NCI-H1930 (cell line): ENCODE results near the gene PRADC1.

Experiments used
- DNase-seq, 2 experiments: peaks; one replicate each; lab custom pipeline; 2025; lab: John Stamatoyannopoulos, UW

The PRADC1 gene

DNA sequence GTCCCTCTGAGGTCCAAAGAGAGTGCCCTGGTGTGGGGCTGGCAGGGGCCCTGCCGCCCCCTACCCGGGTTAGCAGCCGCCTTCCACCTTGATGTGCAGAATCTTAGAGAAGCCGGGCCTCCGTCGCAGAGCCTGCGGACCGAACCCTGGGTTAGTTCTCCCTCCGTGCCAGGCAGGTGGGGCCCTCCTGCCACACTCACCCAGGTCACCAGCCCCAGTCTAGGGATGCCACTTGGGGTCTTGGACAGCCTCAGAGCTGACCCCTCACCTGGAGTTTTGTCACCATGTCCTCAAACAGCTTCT, 25.8 kb upstream of the PRADC1 start:
- DNase-seq, result no peak

DNA sequence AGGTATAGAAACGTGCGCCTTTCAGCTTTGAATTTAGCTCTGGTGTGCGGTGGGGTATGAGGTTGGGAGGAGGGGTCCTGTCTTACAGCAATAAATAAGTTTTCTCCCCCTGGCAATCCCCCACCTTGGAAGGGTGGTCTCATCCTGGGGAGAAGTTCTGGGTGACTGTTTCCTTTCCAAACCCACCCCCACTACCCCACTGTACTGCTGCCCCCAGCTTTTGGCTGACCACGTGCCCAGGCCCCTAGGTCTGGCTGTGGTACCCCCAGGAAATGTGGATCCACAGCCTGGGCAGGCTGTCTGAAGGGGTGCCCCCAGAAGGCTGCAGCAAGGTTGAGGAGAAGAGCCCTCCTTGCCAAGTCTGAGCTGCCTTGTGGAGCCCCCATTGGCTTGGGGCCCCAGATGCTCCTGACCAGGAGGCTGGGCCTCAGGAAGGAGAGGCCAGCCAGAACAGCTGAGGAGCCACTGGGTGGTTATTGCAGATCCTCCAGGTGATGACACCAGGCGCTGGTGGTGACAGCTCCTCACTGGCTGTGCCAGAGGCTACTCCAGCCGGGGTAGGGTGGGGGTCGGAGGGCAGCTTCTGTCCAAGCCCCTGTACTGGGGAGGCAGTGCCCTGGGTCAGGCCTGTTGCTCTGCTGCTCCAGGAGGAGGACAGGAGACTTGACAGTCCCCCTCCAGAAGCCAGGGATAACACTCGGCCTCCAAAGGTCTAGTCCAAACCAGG, 25.3 kb upstream of the PRADC1 start:
- DNase-seq, result no peak

DNA sequence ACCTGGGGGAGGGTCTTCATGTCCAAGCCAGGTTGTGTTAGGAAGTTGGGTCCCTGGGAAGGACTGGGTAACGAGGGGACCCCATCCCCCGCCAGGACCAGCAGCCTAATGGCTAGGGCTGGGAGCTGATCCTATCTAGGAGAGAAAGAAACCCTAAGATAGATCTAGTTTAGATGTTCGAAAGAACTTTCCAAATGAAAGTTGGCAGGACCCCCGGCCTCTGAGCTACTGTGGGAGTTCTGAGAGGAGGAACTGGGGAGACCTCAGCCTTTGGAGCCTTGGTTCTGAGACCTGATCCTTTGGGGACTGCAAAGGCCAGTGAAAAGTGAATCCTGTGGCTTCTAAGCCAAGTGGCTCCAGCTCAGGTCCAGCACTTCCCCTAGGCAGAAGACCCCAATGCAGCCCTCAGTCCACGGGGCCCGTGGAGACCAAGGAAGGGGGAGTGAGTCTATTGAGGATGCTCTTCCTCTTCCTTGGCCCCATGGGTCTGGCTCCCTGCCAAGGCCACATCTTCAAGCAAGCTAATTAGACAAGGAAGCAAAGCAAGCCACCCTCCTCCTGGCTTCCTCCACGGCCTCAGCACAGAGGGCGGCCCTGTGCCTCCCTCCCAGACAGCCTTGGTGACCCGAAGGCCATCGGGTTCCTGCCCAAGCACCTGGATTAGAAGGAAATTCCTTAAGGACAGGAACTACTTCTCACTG, 24.5 kb upstream of the PRADC1 start:
- DNase-seq, result no peak

DNA sequence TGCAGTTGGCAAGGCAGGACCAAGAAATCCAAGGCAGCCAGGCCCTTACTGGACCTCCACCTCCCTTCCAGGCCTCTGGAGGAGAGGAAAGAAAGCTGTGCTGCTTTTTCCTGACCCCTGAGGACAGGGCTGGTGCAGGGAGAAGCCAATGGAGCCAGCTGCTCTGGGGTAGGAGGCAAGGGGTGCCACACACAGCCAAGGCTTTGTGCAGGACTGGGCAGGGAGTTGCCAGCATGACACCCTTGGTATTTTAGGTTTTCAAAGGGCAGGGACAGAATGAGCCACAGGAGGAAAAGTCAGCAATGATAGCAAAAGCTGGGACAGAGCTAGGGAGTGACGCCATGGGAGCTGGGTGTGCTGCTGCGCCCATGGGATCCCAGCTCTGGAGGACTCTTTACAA, 24.0 kb upstream of the PRADC1 start:
- no peak for DNase-seq

DNA sequence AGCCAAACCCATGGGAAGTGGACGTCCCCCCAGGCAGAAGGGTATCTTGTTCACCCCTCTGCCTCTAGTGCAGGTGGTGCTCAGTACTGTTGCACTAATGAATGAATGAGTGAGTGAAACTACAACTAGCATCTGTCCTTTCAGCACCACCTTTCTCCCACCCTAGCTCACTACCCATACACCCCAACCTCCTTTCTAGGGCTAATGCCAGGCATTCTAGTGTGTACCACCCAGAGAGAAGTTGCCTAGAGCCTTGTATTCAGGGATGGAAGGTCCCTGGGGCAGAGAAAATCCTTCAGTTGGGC, 23.5 kb upstream of the PRADC1 start:
- DNase-seq, result no peak

DNA sequence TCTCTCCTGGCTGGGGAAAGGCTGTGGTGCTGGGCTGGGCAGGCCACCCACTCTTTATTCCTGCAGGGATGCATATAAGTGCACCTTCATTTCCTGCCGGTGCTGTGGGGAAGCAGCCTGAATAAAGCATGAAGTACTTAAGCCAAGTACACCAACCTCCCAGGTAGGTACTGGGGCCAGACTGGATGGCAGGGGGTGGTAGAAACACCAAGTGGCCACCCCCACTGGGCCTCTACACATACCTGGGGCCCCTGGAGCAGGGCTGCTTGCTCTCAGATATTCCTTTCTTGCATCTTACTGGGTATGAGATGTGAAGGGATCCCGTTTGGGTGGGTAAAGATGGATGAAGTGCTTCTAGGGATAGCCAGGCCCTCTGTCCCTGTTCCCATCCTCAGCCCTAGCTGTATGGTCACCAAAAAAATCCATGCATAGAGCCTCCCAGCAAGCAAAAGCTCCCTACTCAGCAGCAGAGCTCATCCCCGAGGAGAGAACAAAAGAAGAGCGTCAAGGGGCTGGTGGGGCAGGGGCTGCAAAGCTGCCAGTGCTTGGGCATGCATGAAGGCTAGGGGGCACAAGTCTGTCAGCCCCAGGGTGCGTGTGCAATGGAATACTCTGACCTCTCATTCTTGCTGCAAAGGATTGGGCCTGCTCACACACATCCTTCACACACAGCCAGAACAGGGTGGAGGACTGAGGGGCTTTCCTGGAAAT, 23.0 kb upstream of the PRADC1 start:
- DNase-seq, result no peak

DNA sequence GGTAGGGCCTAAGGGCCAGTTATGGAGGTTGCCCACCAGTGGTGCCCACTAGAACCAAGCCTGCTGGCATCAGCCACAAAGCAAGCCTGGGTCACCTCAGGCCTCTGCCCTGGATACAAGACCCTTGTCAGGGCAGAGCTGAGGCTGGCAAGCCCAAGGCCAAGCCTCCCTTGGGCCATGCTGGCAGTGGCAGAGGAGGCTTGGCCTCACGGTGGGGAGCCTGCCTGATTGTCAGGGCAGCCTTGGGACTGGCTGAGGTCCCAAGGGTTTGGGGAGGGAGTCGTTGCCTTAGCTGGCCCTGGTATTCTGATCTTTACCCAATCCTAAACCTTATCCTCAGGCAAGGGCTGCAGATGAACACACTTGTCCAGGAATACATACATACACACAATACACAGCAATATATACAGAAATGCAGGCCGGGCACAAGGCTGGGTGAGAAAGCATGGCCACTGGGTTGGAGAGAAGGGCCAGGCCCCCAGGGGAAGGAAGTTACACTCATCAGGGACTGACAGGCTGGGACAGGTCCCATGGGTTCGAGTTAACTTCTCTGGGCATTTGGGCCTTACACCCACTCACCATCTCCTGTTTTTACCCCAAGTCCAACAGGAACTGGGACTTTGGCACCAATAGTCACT, 22.1 kb upstream of the PRADC1 start:
- no peak for DNase-seq

DNA sequence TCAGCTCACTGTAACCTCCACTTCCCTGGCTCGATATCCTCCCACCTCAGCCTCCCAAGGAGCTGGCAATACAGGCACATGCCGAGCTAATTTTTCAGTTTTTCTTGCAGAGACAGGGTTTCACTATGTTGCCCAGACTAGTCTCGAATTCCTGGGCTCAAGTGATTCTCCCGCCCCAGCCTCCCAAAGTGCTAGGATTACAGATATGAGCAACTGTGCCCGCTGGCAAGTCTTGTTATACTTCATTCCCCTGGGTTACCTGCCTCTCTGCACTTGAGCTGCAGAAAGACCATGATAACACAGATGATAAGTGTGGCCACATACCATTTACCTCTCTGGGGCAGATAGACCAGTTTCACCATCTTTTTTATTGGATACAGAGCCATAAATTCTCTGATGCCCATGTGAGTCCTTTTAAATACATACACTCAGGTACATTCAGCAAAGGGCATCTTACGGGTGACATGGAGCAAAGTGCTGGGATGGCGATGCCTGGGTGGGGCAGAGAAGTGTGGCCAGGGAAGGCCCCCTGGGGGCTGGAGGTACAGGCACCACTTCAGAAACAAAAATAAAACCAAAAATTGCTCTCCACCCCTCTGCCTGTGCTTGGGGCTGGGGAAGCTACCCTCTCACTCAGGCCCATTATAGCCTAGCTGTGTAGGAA, 21.4 kb upstream of the PRADC1 start:
- DNase-seq, result no peak

DNA sequence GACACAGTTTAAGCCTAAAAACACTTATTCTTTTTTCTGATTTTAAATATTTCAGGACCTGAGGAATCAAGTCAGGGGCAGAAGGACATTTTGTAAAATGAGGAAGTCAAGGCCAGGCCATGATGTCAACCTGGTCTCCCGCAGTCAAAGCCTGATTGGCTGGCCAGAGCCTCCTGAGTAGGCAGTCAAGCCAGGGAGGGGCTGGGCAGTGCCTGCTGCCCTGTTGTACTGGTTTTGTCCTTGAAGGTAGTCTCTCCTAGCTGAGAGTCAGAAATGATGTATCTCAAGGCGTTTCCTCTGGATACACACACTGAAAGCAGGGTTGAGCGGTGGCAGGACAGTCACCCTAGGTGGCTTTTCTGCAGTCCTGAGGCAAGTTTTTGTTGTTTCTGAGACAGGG, 20.9 kb upstream of the PRADC1 start:
- no peak for DNase-seq

DNA sequence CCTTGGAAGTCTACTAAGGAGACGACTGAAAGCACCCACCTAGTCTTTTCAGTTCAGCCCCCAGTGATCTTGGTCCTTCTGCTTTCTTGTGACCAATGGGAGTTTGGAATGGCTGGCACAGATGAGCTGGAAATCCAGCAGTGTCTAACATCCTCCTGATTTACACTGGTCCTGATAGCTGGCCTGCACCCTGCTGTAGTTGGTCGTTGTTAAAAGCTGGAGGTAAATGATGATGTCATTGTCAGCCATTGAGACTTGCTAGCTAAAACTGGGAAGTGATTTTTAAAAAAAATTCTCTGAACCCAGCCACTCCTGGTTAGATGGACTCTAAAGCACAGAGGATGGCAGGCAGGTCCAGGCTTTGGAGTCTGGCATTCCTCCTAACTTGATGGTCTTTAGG, 20.4 kb upstream of the PRADC1 start:
- no peak for DNase-seq

DNA sequence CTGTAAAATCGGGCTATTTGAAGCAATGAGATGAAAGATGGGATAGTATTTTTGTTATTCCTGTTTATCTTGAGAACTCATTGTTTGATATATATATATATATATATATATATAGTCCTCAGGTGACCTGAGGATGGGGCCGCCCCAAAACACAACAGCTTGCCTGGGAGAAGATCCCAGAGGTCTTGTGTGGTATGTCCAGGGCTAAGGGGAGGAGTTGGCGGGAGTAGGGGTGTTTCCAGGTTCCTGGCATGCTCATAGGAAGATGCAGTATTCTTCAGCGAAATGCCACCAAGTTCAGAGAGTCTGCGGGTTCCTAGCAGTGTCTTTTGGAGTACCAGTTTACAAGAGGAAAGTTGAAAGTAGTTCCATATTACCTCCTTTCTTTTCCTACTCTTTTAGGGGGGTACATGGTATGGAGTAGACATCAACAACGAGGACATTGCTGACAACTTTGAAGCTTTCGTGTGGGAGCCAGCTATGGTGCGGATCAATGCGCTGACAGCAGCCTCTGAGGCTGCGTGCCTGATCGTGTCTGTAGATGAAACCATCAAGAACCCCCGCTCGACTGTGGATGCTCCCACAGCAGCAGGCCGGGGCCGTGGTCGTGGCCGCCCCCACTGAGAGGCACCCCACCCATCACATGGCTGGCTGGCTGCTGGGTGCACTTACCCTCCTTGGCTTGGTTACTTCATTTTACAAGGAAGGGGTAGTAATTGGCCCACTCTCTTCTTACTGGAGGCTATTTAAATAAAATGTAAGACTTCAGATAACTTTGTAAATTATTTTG, 19.4 kb upstream of the PRADC1 start:
- no peak for DNase-seq

DNA sequence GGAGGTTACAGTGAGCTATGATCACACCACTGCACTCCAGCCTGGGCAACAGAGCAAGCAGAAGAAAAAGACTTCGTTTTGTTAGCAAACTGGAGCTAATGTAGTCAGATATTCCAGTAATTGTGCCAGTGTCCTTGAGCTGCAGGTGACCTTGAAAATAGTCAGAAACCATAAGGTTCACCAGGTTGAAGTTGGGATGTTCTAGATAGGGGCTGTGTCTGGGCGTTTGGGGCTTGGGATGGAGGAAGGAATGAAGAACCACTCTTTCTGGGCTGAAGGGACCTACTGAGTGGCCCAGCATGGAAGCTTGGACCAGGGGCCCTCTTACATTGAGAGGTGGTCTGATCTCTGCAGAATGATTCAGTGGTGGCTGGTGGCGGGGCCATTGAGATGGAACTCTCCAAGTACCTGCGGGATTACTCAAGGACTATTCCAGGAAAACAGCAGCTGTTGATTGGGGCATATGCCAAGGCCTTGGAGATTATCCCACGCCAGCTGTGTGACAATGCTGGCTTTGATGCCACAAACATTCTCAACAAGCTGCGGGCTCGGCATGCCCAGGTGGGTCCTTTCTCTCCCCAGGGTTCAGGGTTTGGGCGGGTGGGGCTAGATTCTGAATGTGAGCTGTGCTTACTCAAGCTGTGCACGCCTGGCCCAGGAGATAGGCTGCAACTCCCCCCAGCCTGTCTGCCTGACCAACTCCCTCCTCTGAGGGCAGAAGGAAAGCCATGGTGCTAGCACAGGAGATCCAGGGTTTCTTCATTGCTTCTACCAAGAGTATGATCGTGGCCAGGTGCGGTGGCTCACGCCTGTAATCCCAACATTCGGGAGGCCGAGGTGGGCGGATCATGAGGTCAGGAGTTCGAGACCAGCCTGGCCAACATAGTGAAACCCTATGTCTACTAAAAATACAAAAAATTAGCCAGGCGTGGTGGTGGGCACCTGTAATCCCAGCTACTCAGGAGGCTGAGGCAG, 18.1 kb upstream of the PRADC1 start:
- no peak for DNase-seq

DNA sequence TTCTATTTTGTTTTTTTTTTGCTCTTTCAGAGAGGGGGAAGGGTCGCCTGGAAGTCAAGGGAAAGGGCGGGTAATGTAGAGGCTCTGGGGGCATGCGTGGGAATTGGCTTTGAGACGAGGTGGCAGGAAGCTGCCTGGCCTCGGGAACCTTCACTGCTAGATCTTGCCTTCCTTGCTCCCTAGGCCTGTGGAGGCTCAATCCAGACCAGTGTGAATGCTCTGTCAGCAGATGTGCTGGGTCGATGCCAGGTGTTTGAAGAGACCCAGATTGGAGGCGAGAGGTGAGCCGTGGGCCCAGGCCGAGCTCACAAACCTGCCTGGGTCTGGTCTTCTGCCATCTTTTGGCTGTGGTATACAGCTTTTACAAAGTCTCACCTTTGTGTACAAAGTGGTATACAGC, 16.6 kb upstream of the PRADC1 start:
- no peak for DNase-seq

DNA sequence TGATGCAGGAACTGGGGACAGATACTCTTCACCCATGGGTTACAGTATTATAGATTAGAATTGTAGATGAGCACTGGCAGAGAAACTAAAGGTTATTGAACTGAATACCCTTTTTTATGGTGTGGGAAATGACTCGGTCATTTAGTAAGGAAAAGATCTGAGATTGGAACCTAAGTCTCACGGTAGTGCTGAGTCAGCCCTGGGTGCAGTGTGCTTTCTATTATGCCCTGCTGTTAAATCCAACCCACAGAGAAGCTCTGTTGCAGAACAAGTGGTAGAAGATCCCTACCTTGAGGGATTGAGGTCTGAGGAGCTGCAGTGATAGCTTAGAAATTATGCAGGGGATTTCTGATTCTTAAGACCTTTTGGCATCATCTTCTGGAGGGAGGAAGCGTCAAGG, 13.8 kb upstream of the PRADC1 start:
- DNase-seq, result no peak

DNA sequence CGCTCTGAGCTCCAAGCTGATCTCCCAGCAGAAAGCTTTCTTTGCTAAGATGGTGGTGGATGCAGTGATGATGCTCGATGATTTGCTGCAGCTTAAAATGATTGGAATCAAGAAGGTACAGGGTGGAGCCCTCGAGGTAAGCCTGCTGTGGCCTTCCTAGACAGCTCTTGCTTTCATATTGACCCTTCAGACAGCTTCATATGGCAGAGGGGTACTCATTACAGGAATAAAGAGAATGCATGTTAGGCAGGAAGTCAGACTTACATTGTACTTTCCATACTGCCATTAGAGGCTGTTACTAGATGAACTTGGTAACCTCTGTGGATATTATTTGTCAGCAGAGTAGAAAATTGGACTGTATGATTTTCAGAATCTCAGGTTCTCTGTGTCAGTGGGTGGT, 11.5 kb upstream of the PRADC1 start:
- DNase-seq, result no peak

DNA sequence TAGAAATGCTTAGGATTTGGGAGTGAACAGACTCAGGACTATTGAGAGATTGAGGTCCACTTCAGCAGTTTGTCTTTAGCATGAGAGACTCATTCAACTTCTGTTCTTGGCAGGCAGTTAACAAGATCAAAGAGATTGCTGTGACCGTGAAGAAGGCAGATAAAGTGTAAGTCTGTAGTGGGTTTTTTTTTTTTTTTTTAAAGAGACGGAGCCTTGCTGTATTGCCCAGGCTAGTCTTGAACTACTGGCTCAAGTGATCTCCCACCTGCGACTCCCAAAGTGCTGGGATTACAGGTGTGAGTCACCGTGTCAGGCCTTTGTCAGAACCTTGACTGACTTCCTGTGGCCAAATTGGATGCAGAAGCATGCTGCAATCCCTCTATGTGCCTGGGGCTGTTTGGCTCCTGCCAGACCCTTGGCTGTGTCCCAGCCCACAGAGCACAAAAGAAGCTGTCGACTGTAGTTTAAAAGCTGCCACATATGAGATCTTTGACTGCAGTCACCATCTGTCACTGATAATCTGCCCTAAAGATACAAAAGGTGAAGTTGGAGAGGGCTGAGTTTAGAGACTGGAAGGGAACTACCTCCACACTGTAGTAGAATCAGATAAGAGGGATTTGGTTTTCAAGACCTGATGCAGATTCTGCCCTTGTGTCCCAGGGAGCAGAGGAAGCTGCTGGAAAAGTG, 11.0 kb upstream of the PRADC1 start:
- no peak for DNase-seq

DNA sequence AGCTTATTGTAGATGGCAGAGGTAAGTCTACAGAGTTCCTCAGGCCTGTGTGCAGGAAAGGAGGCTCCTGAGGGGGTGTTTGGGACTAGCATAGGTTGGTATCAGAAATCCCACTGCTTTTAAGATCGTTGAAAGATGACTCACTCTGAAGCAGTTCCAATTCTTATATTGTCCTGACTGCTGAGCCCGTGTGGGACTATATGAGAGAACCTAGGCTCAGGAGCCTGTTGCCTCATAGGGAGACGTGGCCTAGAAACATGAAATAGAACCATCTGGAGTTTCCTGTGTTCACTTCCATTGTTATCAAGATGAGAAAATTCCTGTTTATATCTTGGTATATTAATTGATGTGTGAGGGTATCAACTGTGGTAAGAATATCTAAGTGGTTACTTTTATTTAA, 6.7 kb upstream of the PRADC1 start:
- no peak for DNase-seq

DNA sequence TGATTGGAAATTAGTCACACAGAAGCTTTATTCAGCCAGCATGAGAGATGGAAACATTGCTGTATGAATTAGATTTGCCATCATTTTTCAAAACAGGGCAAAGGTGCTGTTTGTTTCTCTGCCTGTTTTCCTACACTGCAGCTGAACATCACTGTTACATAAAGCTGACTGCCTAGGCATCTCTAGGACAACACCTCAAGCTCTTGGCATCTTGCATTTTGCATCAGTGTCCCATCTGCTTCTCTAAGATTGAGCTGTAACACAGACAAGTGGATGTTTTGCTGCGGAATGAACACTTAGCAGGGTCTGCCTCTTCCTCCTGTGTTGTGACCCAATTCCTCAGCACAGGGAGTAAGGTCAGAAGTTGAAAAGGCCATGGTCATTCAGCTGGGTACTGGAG, 5.9 kb upstream of the PRADC1 start:
- no peak for DNase-seq

DNA sequence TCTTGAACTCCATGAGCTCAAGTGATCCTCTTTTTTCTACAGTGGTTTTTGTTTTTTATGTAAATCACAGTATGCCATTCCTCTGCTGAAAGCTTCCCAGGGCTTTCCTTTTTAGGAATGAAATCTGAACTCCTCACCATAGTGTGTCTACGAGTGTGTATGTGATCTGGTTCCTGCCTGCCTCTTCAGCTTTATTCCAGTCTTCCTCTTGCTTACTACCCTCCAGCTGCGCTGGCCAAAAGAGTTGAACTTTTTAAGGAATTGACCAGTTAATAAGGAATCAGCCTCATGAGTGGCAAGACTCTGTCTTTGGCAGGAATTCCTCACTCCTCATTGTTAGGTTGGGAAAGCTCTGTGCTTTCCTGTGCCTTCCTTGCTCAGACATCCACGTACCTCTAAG, 5.1 kb upstream of the PRADC1 start:
- no peak for DNase-seq

DNA sequence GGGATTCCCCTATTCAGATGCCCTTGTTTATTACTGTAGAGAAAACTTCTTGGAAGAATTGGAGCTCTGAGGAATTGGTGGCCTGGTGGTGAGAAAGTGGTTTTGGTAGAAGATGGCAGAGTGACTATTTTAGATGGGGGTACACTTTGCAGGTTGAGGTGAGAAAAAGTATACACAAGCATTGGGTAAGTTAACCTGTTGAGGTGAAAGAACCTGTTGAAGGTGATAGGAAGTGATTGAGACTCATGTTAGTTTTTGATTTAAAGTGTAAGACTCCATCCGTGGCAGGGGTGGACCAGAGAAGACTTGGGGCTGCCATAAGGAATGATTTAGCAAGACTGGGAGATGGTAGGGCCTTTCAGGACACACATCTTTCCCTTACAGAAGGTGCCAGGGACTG, 4.1 kb upstream of the PRADC1 start:
- no peak for DNase-seq
